HEK293T (cell line): ENCODE data around the gene PIK3R3.

Source experiments
- CTCF ChIA-PET: fragments of 350-600 bp; formaldehyde crosslinking; extraction: SDS; loops from one replicate; lab custom pipeline; 2021; ENCODE audit warnings: antibody characterized with exemption, inconsistent platforms; lab: Yijun Ruan, JAX
- POLR2A ChIA-PET: fragments of 350-600 bp; formaldehyde crosslinking; extraction: SDS; loops from one replicate; lab custom pipeline; 2020; ENCODE audit warnings: antibody characterized with exemption, inconsistent platforms; lab: Yijun Ruan, JAX
- DNase-seq: peaks from one replicate; pipeline ENCODE4 v3.0.0; 2012; ENCODE audit warnings: mixed read lengths; ENCODE audit errors: extremely low spot score
- ARNT ChIP-seq: fragments of 450-650 bp; IDR thresholded peaks from 2 replicates; pipeline ENCODE4 v1.6.1; 2017; ENCODE audit warnings: mild to moderate bottlenecking
- BHLHE40 ChIP-seq: fragments of 450-650 bp; IDR thresholded peaks from 2 replicates; pipeline ENCODE4 v1.6.1; 2016; ENCODE audit warnings: mild to moderate bottlenecking, moderate library complexity, borderline replicate concordance
- CTBP1 ChIP-seq: fragments of 450-650 bp; IDR thresholded peaks from 2 replicates; pipeline ENCODE4 v1.6.1; 2016; ENCODE audit warnings: borderline replicate concordance
- ELF4 ChIP-seq: fragments of 450-650 bp; IDR thresholded peaks from 2 replicates; pipeline ENCODE4 v1.6.1; 2017; ENCODE audit warnings: antibody characterized with exemption
- FOXA1 ChIP-seq: fragments of 450-650 bp; IDR thresholded peaks from 2 replicates; pipeline ENCODE4 v1.6.1; 2016; ENCODE audit warnings: mild to moderate bottlenecking
- FOXK2 ChIP-seq: fragments of 450-650 bp; IDR thresholded peaks from 2 replicates; pipeline ENCODE4 v1.6.1; 2016; ENCODE audit warnings: mild to moderate bottlenecking
- FOXM1 ChIP-seq: fragments of 450-650 bp; IDR thresholded peaks from 2 replicates; pipeline ENCODE4 v1.6.1; 2017; ENCODE audit warnings: mild to moderate bottlenecking, borderline replicate concordance
- HDGF ChIP-seq: fragments of 450-650 bp; IDR thresholded peaks from 2 replicates; pipeline ENCODE4 v1.6.1; 2017; ENCODE audit warnings: antibody characterized with exemption, borderline replicate concordance
- L3MBTL2 ChIP-seq: fragments of 450-650 bp; conservative IDR thresholded peaks from 2 replicates; pipeline ENCODE4 v1.6.1; 2016; ENCODE audit warnings: mild to moderate bottlenecking
- LEF1 ChIP-seq: fragments of 450-650 bp; IDR thresholded peaks from 2 replicates; pipeline ENCODE4 v1.6.1; 2017; ENCODE audit warnings: mild to moderate bottlenecking, borderline replicate concordance
- NFRKB ChIP-seq: fragments of 450-650 bp; IDR thresholded peaks from 2 replicates; pipeline ENCODE4 v1.6.1; 2016; ENCODE audit warnings: mild to moderate bottlenecking, moderate library complexity
- PKNOX1 ChIP-seq: fragments of 450-650 bp; IDR thresholded peaks from 2 replicates; pipeline ENCODE4 v1.6.1; 2016
- SP1 ChIP-seq: fragments of 450-650 bp; IDR thresholded peaks from 2 replicates; pipeline ENCODE4 v1.6.1; 2017
- SUZ12 ChIP-seq: fragments of 450-650 bp; IDR thresholded peaks from 2 replicates; pipeline ENCODE4 v1.6.1; 2016; ENCODE audit warnings: mild to moderate bottlenecking
- TARDBP ChIP-seq: fragments of 450-650 bp; IDR thresholded peaks from 2 replicates; pipeline ENCODE4 v1.6.1; 2016
- ZNF384 ChIP-seq: fragments of 450-650 bp; IDR thresholded peaks from 2 replicates; pipeline ENCODE4 v1.6.1; 2016

Gene PIK3R3

DNA sequence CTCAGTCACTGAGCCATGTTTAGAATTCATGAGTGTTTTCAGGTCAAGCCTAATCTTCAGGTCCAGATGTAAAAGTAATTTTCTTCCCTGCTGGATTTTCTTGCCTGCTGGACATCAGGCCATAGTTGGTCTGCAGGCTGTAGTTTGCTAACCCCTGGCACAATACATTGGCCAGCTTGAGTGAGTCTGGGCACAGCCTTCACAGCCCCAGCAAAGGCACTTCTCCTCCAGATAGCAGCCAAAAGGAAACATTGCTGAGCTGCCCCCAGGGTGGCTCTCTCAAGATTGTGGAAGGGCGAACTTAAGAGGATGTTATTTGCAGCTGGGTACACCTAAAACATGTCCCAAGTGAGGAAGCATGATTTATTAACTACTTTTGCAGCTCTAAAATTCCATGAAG is 126.8 kb downstream of the PIK3R3 start:
- POLR2A ChIA-PET, result no interaction called here
- TF ChIP-seq CTBP1 (no peak), HDGF (no peak), BHLHE40 (no peak), PKNOX1 (no peak), ZNF384 (no peak), ELF4 (no peak), TARDBP (no peak), NFRKB (no peak), SP1 (no peak), FOXA1 (no peak), SUZ12 (no peak), FOXM1 (no peak), L3MBTL2 (no peak), LEF1 (no peak), FOXK2 (no peak), ARNT (no peak)
- DNase-seq, result no peak
- CTCF ChIA-PET, result no interaction called here

- ChIA-PET POLR2A (no interaction called here), CTCF (no interaction called here)
- no peak for DNase-seq
- no peak for TF ChIP-seq TARDBP
- no peak for TF ChIP-seq FOXA1
- TF ChIP-seq ZNF384, result no peak
- TF ChIP-seq BHLHE40, result no peak
- TF ChIP-seq CTBP1, result no peak
- TF ChIP-seq NFRKB, result no peak
- TF ChIP-seq PKNOX1, result no peak
- TF ChIP-seq L3MBTL2, result no peak
- no peak for TF ChIP-seq ELF4
- TF ChIP-seq ARNT, result no peak
- no peak for TF ChIP-seq FOXM1
- TF ChIP-seq SP1, result no peak
- no peak for TF ChIP-seq LEF1
- TF ChIP-seq SUZ12, result no peak
- no peak for TF ChIP-seq HDGF
- no peak for TF ChIP-seq FOXK2
Measured at GRCh38 chr1:46004492-46004891, 127.9 kb downstream of the PIK3R3 start.

- CTCF ChIA-PET, result no interaction called here
- POLR2A ChIA-PET, result interaction anchor here (1.3 kb wide), 1 partner anchor 24 kb away, joined by 4 read pairs; no protein-coding TSS in a partner anchor
- no peak for DNase-seq
Measured at GRCh38 chr1:46003315-46003714, 129.1 kb downstream of the PIK3R3 start.

GRCh38 chr1:46002551-46003150 is 129.8 kb downstream of the PIK3R3 start:
- TF ChIP-seq TARDBP (no peak), BHLHE40 (no peak), NFRKB (no peak), FOXK2 (no peak), ZNF384 (no peak), FOXM1 (no peak), PKNOX1 (no peak), L3MBTL2 (no peak), SP1 (no peak), FOXA1 (no peak), HDGF (no peak), ELF4 (no peak), LEF1 (no peak), CTBP1 (no peak), ARNT (no peak), SUZ12 (no peak)
- ChIA-PET POLR2A (interaction anchor here (1.3 kb wide), 1 partner anchor 23 kb away, joined by 4 read pairs; no protein-coding TSS in a partner anchor), CTCF (no interaction called here)
- DNase-seq, result no peak

More at GRCh38 chr1:46003315-46003714, 129.1 kb downstream of the PIK3R3 start:
- no peak for TF ChIP-seq ARNT
- TF ChIP-seq FOXK2, result no peak
- no peak for TF ChIP-seq NFRKB
- TF ChIP-seq SP1, result no peak
- TF ChIP-seq L3MBTL2, result no peak
- TF ChIP-seq TARDBP, result no peak
- no peak for TF ChIP-seq HDGF
- TF ChIP-seq PKNOX1, result no peak
- no peak for TF ChIP-seq FOXA1
- no peak for TF ChIP-seq ZNF384
- no peak for TF ChIP-seq FOXM1
- no peak for TF ChIP-seq ELF4
- no peak for TF ChIP-seq LEF1
- no peak for TF ChIP-seq SUZ12
- TF ChIP-seq BHLHE40, result no peak
- no peak for TF ChIP-seq CTBP1

- no peak for DNase-seq
- CTCF ChIA-PET, result interaction anchor here (0.6 kb wide), 1 partner anchor 522 kb away, joined by 4 read pairs; no protein-coding TSS in a partner anchor
- no peak for TF ChIP-seq CTBP1
- POLR2A ChIA-PET, result no interaction called here
Measured at GRCh38 chr1:46001081-46001785, 131.2 kb downstream of the PIK3R3 start.
